ENCODE data around the gene NVL.

DNA sequence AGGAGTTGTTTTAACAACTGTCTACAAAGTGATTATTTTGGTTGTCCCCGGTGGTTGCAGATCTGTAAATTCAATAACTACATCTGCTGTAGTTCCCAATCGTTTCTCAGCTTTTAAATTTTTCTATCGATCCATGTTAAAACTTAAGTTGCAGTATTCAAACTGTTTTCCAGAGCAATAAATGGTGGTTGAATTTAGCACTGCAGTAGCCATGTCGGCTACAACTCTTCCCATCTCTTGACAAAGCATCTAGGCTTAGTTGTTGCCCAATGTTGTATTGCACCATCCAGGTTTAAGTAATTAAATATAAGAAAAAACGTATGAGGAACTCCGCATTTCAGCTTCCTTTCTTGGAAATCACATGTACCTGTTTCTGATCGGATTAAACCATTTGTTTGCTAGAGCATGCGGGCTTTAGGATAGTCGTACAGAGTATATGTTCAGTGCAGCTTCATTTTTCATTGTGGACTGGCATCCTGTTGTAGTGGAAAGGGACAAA lies 27.7 kb upstream of the NVL start:
- TF ChIP-seq CTCF (IDR thresholded peaks at IDR 0.05) (no peak), POLR2A (IDR thresholded peaks at IDR 0.05) (no peak), EP300 (IDR thresholded peaks at IDR 0.05) (no peak), POLR2AphosphoS5 (IDR thresholded peaks at IDR 0.05) (no peak)

All from gastroesophageal sphincter (tissue), 3 donors.